Gastrocnemius medialis (tissue), 4 donors: ENCODE results near the gene ELAVL2. TPM values are rescaled to one million over a fixed set of nuclear protein-coding genes. Genes with fewer than 3 reads are reported as not detected.

Source experiments
- ATAC-seq, 2 donors: fragments of 150-250 bp; one replicate each; pipeline ENCODE4 v1.9.1; 2016
- DNase-seq, 2 donors: peaks; one replicate each; pipeline ENCODE4 v3.0.0-alpha.2; 2019
- H3K27ac ChIP-seq, 4 donors: fragments of 200-600 bp; sonication (generic); 1 replicate in 1 of 4; 2 replicates in 3 of 4; pipeline ENCODE4 v1.5.1; 2016 to 2018; ENCODE audit warnings: mild to moderate bottlenecking in 2 of 4, moderate library complexity in 1 of 4
- H3K27me3 ChIP-seq, 3 donors: fragments of 200-600 bp; sonication (generic) in 2 of 3; 1 replicate in 1 of 3; 2 replicates in 2 of 3; pipeline versions ENCODE4 v1.5.1 to v1.6.0; 2016 to 2019; ENCODE audit warnings: mild to moderate bottlenecking in 1 of 3, moderate library complexity in 1 of 3
- H3K36me3 ChIP-seq, 2 donors: fragments of 200-600 bp; sonication (generic) in 1 of 2; one replicate each; pipeline ENCODE4 v1.5.1; 2017 to 2018
- H3K4me1 ChIP-seq, 2 donors: fragments of 200-600 bp; sonication (generic) in 1 of 2; one replicate each; pipeline ENCODE4 v1.5.1; 2016 to 2017; ENCODE audit warnings: mild to moderate bottlenecking in 2 of 2
- H3K4me3 ChIP-seq, 4 donors: fragments of 200-600 bp; sonication (generic) in 3 of 4; 1 replicate in 1 of 4; 2 replicates in 3 of 4; pipeline ENCODE4 v1.5.1; 2016 to 2019; ENCODE audit warnings: mild to moderate bottlenecking in 2 of 4
- H3K9me3 ChIP-seq, 3 donors: fragments of 200-600 bp; sonication (generic) in 2 of 3; 1 replicate in 1 of 3; 2 replicates in 2 of 3; pipeline ENCODE4 v1.5.1; 2016 to 2019
- CTCF ChIP-seq, 5 experiments: fragments of 450-650 bp in 3 of 5; fragments of 200-600 bp in 2 of 5; sonication (generic) in 2 of 5; IDR thresholded peaks in 4 of 5; conservative IDR thresholded peaks in 1 of 5; 1 replicate in 4 of 5; 2 replicates in 1 of 5; pipeline ENCODE4 v1.5.1; 2016 to 2019; ENCODE audit warnings: antibody characterized with exemption in 5 of 5, mild to moderate bottlenecking in 3 of 5, moderate library complexity in 3 of 5
- POLR2A ChIP-seq, 2 donors: fragments of 450-650 bp; IDR thresholded peaks; one replicate each; pipeline ENCODE4 v1.6.1; 2017; ENCODE audit warnings: antibody characterized with exemption in 2 of 2, mild to moderate bottlenecking in 2 of 2, moderate library complexity in 2 of 2
- in situ Hi-C, 4 donors: fragments of 200-750 bp; cut with MboI; loops; one replicate each; pipeline versions ENCODE4 v1.15.0 to v1.8.0; 2017; ENCODE audit warnings: low sequenced_read_pairs in 4 of 4
- intact Hi-C: fragments of 100-400 bp; cut with DNase I; formaldehyde crosslinking; loops from one replicate; pipeline ENCODE4 v1.15.1; 2023; ENCODE audit warnings: low total_unique reads
- total RNA-seq, 4 donors: library from RNA; depleted of rRNA; stranded (reverse); fragments of >200 nt; gene quantifications; one replicate each; pipeline versions ENCODE4 v1.1.0 to v1.2.3, GENCODE V29; 2016

Gene ELAVL2
- total RNA-seq, 4 donors from 2014 or later = not detected

- H3K9me3 ChIP-seq = no peaks in the 10 kb centered on the region
- no peaks in the 10 kb centered on the region for H3K27me3 ChIP-seq
- no peak for TF ChIP-seq CTCF (IDR thresholded peaks at IDR 0.05 in 4 of 5, conservative IDR thresholded peaks at IDR 0.05 in 1 of 5)
- no peak for TF ChIP-seq POLR2A (IDR thresholded peaks at IDR 0.05)
- intact Hi-C loops (no loop called here), in situ Hi-C loops (no loop called here)
- H3K4me1 ChIP-seq = no peaks in the 10 kb centered on the region
- no peak overlapping the region for H3K4me3 ChIP-seq
- H3K36me3 ChIP-seq = no peaks in the 10 kb centered on the region
- H3K27ac ChIP-seq = no peak overlapping the region
- no peak for DNase-seq
- ATAC-seq = no peak
Observed at GRCh38 chr9:23659346-23660006, 166.6 kb downstream of the ELAVL2 start.

GRCh38 chr9:23658376-23659258 lies 167.4 kb downstream of the ELAVL2 start:
- Histone ChIP-seq H3K36me3 (no peaks in the 10 kb centered on the region), H3K27ac (no peak overlapping the region), H3K4me3 (no peak overlapping the region), H3K4me1 (no peaks in the 10 kb centered on the region), H3K27me3 (no peaks in the 10 kb centered on the region), H3K9me3 (no peaks in the 10 kb centered on the region)
- in situ Hi-C loops (no loop called here), intact Hi-C loops (no loop called here)
- TF ChIP-seq CTCF (IDR thresholded peaks at IDR 0.05 in 4 of 5, conservative IDR thresholded peaks at IDR 0.05 in 1 of 5) (no peak), POLR2A (IDR thresholded peaks at IDR 0.05) (no peak)
- no peak for DNase-seq
- no peak for ATAC-seq

- Histone ChIP-seq H3K9me3 (no peaks in the 10 kb centered on the region), H3K27ac (no peak overlapping the region), H3K4me3 (no peak overlapping the region), H3K4me1 (no peaks in the 10 kb centered on the region), H3K36me3 (no peaks in the 10 kb centered on the region), H3K27me3 (no peaks in the 10 kb centered on the region)
- no peak for TF ChIP-seq CTCF (IDR thresholded peaks at IDR 0.05 in 4 of 5, conservative IDR thresholded peaks at IDR 0.05 in 1 of 5)
- no peak for TF ChIP-seq POLR2A (IDR thresholded peaks at IDR 0.05)
- DNase-seq = no peak
- in situ Hi-C loops (no loop called here), intact Hi-C loops (no loop called here)
- ATAC-seq = no peak
Observed at GRCh38 chr9:23651051-23651450, 175.0 kb downstream of the ELAVL2 start.

- Histone ChIP-seq H3K9me3 (no peaks in the 10 kb centered on the region), H3K4me1 (no peaks in the 10 kb centered on the region), H3K27me3 (no peaks in the 10 kb centered on the region), H3K27ac (no peak overlapping the region), H3K4me3 (no peak overlapping the region), H3K36me3 (no peaks in the 10 kb centered on the region)
- TF ChIP-seq CTCF (IDR thresholded peaks at IDR 0.05 in 4 of 5, conservative IDR thresholded peaks at IDR 0.05 in 1 of 5) = no peak
- no peak for TF ChIP-seq POLR2A (IDR thresholded peaks at IDR 0.05)
- no peak for ATAC-seq
- in situ Hi-C loops = loop anchor here in 1 of 4 donors (25.0 kb wide), 1 partner anchor 89 kb away; no protein-coding TSS in a partner anchor
- intact Hi-C loops = no loop called here
- no peak for DNase-seq
Observed at GRCh38 chr9:23648651-23649050, 177.4 kb downstream of the ELAVL2 start.
